H1 (cell line): Measurements from ENCODE around the gene SPIB. TPM values are rescaled to one million over a fixed set of nuclear protein-coding genes. Genes with fewer than 3 reads are reported as not detected.

ENCODE experiments used
- CTCF ChIA-PET: fragments of 300-600 bp; sonication (Branson Sonifier 250); formaldehyde crosslinking; loops from one replicate; lab custom pipeline; 2021; ENCODE audit not compliant: partially characterized antibody; lab: Charles Lee
- POLR2A ChIA-PET: fragments of 300-600 bp; sonication (Branson Sonifier 250); formaldehyde crosslinking; loops from one replicate; lab custom pipeline; 2021; ENCODE audit warnings: inconsistent platforms; ENCODE audit not compliant: partially characterized antibody; lab: Charles Lee
- DNase-seq, 2 experiments: peaks; one replicate each; pipeline versions ENCODE4 v3.0.0 to v3.0.0-alpha.2; 2010 to 2022; ENCODE audit warnings: low spot score in 2 of 2, low read depth in 1 of 2, mixed read lengths in 1 of 2
- FAIRE-seq: peaks from 2 replicates; lab custom pipeline; 2011; peaks lifted over from hg19 to GRCh38; lab: Jason Lieb, UNC
- H2AFZ ChIP-seq: 2 replicates; pipeline ENCODE4 v1.8.1; 2012; ENCODE audit warnings: low read length, inconsistent platforms
- H2AK5ac ChIP-seq: 2 replicates; pipeline ENCODE4 v1.6.1; 2013; ENCODE audit warnings: low read depth, low read length
- H2BK120ac ChIP-seq: replicated peaks from 2 replicates; pipeline ENCODE3; 2013; ENCODE audit warnings: low read depth, low read length, inconsistent platforms
- H2BK12ac ChIP-seq: 2 replicates; pipeline ENCODE4 v1.6.1; 2013; ENCODE audit warnings: low read depth, low read length
- H2BK15ac ChIP-seq: 2 replicates; pipeline ENCODE4 v1.6.1; 2013; ENCODE audit warnings: low read length
- H2BK20ac ChIP-seq: 2 replicates; pipeline ENCODE4 v1.6.1; 2013; ENCODE audit warnings: low read length
- H2BK5ac ChIP-seq: 2 replicates; pipeline ENCODE4 v1.6.1; 2013; ENCODE audit warnings: low read depth, low read length
- H3K14ac ChIP-seq: 2 replicates; pipeline ENCODE4 v1.6.1; 2013; ENCODE audit warnings: inconsistent platforms; ENCODE audit not compliant: insufficient read length
- H3K18ac ChIP-seq: 2 replicates; pipeline ENCODE4 v1.6.1; 2013; ENCODE audit warnings: low read length; ENCODE audit errors: extremely low read depth
- H3K23ac ChIP-seq: 2 replicates; pipeline ENCODE4 v1.6.1; 2013; ENCODE audit warnings: inconsistent platforms; ENCODE audit not compliant: insufficient read length
- H3K23me2 ChIP-seq: 2 replicates; pipeline ENCODE4 v1.6.1; 2013; ENCODE audit warnings: low read depth, low read length
- H3K27ac ChIP-seq: 2 replicates; pipeline ENCODE4 v1.6.1; 2011; ENCODE audit warnings: low read depth, low read length, inconsistent platforms
- H3K27me3 ChIP-seq, 4 experiments: replicated peaks in 1 of 4; 1 replicate in 1 of 4; 2 replicates in 3 of 4; pipeline versions ENCODE4 v1.6.1 to v1.8.1; 2011 to 2013; ENCODE audit warnings: low read length in 3 of 4, mild to moderate bottlenecking in 3 of 4, inconsistent platforms in 2 of 4, mixed read lengths in 2 of 4, moderate library complexity in 1 of 4; ENCODE audit not compliant: control insufficient read depth in 3 of 4, insufficient read depth in 3 of 4; ENCODE audit errors: extremely low read depth in 1 of 4
- H3K36me3 ChIP-seq, 4 experiments: 2 replicates each; pipeline versions ENCODE4 v1.6.1 to v1.8.1; 2011 to 2013; ENCODE audit warnings: mild to moderate bottlenecking in 4 of 4, low read length in 3 of 4, moderate library complexity in 2 of 4, control low read depth in 1 of 4, inconsistent platforms in 1 of 4; ENCODE audit not compliant: insufficient read depth in 4 of 4, control insufficient read depth in 2 of 4
- H3K4ac ChIP-seq: replicated peaks from 2 replicates; pipeline ENCODE3; 2013; ENCODE audit warnings: low read length, low read depth, mixed read lengths, inconsistent platforms; ENCODE audit not compliant: insufficient read length
- H3K4me1 ChIP-seq, 4 experiments: replicated peaks in 1 of 4; 1 replicate in 1 of 4; 2 replicates in 3 of 4; pipeline versions ENCODE4 v1.6.1 to v1.8.1; 2011 to 2013; ENCODE audit warnings: low read length in 3 of 4, inconsistent platforms in 2 of 4, mixed read lengths in 1 of 4; ENCODE audit not compliant: insufficient read depth in 4 of 4, control insufficient read depth in 3 of 4
- H3K4me2 ChIP-seq, 2 experiments: 2 replicates each; pipeline versions ENCODE4 v1.6.1 to v1.8.1; 2011 to 2013; ENCODE audit warnings: low read depth in 2 of 2, low read length in 2 of 2, control low read depth in 1 of 2, inconsistent platforms in 1 of 2, mild to moderate bottlenecking in 1 of 2; ENCODE audit not compliant: insufficient read depth in 1 of 2
- H3K4me3 ChIP-seq, 4 experiments: fragments of 200-600, 300-600 bp in 1 of 4; sonication (generic), shearing (Covaris generic), sonication (Bioruptor Twin) in 1 of 4; 2 replicates each; pipeline versions ENCODE4 v1.5.1 to v1.8.1; 2011 to 2016; ENCODE audit warnings: low read length in 4 of 4, low read depth in 3 of 4, control low read depth in 2 of 4, inconsistent platforms in 2 of 4, mild to moderate bottlenecking in 2 of 4, mixed read lengths in 1 of 4, moderate library complexity in 1 of 4; ENCODE audit not compliant: insufficient read depth in 2 of 4; ENCODE audit errors: extremely low read depth in 1 of 4
- H3K56ac ChIP-seq: replicated peaks from 2 replicates; pipeline ENCODE3; 2013; ENCODE audit warnings: low read depth, mild to moderate bottlenecking, mixed read lengths, low read length, inconsistent platforms; ENCODE audit not compliant: insufficient read length
- H3K79me1 ChIP-seq: 2 replicates; pipeline ENCODE4 v1.6.1; 2013; ENCODE audit warnings: low read depth, low read length, control low read depth
- H3K79me2 ChIP-seq, 2 experiments: 2 replicates each; pipeline versions ENCODE4 v1.6.1 to v1.8.1; 2012 to 2013; ENCODE audit warnings: low read length in 2 of 2, mild to moderate bottlenecking in 2 of 2, inconsistent platforms in 1 of 2; ENCODE audit not compliant: insufficient read depth in 2 of 2, control insufficient read depth in 1 of 2
- H3K9ac ChIP-seq, 4 experiments: replicated peaks in 1 of 4; 1 replicate in 1 of 4; 2 replicates in 3 of 4; pipeline versions ENCODE4 v1.6.1 to v1.8.1; 2011 to 2013; ENCODE audit warnings: low read depth in 3 of 4, low read length in 3 of 4, control low read depth in 2 of 4, mild to moderate bottlenecking in 2 of 4, moderate library complexity in 2 of 4, inconsistent platforms in 1 of 4; ENCODE audit errors: extremely low read depth in 1 of 4
- H3K9me3 ChIP-seq, 2 experiments: 2 replicates each; pipeline versions ENCODE4 v1.6.1 to v1.8.1; 2012 to 2013; ENCODE audit warnings: mild to moderate bottlenecking in 2 of 2, moderate library complexity in 2 of 2, control low read depth in 1 of 2, inconsistent platforms in 1 of 2, low read depth in 1 of 2, low read length in 1 of 2, mixed read lengths in 1 of 2; ENCODE audit not compliant: insufficient read depth in 2 of 2
- H4K20me1 ChIP-seq, 2 experiments: replicated peaks in 1 of 2; 2 replicates each; pipeline versions ENCODE3 to v1.8.1; 2011 to 2013; ENCODE audit warnings: inconsistent platforms in 2 of 2, low read length in 2 of 2, mild to moderate bottlenecking in 1 of 2; ENCODE audit not compliant: insufficient read depth in 2 of 2, control insufficient read depth in 1 of 2
- H4K5ac ChIP-seq: 2 replicates; pipeline ENCODE4 v1.6.1; 2013; ENCODE audit warnings: low read length, low read depth, mixed read lengths, inconsistent platforms; ENCODE audit not compliant: insufficient read length
- H4K8ac ChIP-seq: 2 replicates; pipeline ENCODE4 v1.8.0; 2013; ENCODE audit warnings: mild to moderate bottlenecking, moderate library complexity, low read length, inconsistent platforms; ENCODE audit not compliant: insufficient read depth; ENCODE audit errors: extremely low read depth
- H4K91ac ChIP-seq: replicated peaks from 2 replicates; pipeline ENCODE3; 2013; ENCODE audit warnings: low read length, mixed read lengths, inconsistent platforms; ENCODE audit not compliant: insufficient read length
- JUND ChIP-seq: IDR thresholded peaks from 2 replicates; pipeline ENCODE4 v1.6.1; 2011; ENCODE audit warnings: mild to moderate bottlenecking, improper control_type of control experiment, low read length
- SIN3A ChIP-seq, 2 experiments: IDR thresholded peaks in 1 of 2; conservative IDR thresholded peaks in 1 of 2; 2 replicates each; pipeline ENCODE4 v1.6.1; 2011 to 2012; ENCODE audit warnings: low read length in 2 of 2, improper control_type of control experiment in 1 of 2, low read depth in 1 of 2, mild to moderate bottlenecking in 1 of 2
- SP1 ChIP-seq: IDR thresholded peaks from 2 replicates; pipeline ENCODE4 v1.6.1; 2011; ENCODE audit warnings: low read depth, low read length
- SUZ12 ChIP-seq: fragments of 200-600 bp; sonication (generic); IDR thresholded peaks from 2 replicates; pipeline ENCODE4 v1.6.1; 2012; ENCODE audit warnings: mild to moderate bottlenecking, inconsistent platforms, low read length, moderate library complexity, mixed read lengths
- YY1 ChIP-seq: IDR thresholded peaks from 2 replicates; pipeline ENCODE4 v1.6.1; 2011; ENCODE audit warnings: low read depth, mild to moderate bottlenecking, low read length
- ZNF274 ChIP-seq: IDR thresholded peaks from 2 replicates; pipeline ENCODE4 v1.7.0; 2012; ENCODE audit warnings: low read length, borderline replicate concordance; ENCODE audit errors: extremely low read depth
- WGBS, 2 experiments: shearing (Covaris generic) in 1 of 2; methylation state at CpG; one replicate each; pipeline versions ENCODE4 v1.1.6 to v1.1.7; 2013 to 2015; ENCODE audit warnings: low lambda C conversion rate in 2 of 2, mixed read lengths in 2 of 2, inconsistent platforms in 1 of 2, low coverage in 1 of 2, missing lambda C conversion rate in 1 of 2; ENCODE audit not compliant: insufficient replicate concordance in 2 of 2, insufficient coverage in 1 of 2, insufficient read length in 1 of 2; ENCODE audit errors: extremely low coverage in 1 of 2, missing lambda C conversion rate in 1 of 2; 5-methylcytosine and 5-hydroxymethylcytosine counted together
- polyA plus RNA-seq, 7 experiments: library from polyadenylated mRNA; depleted of rRNA in 3 of 7; stranded (reverse) in 5 of 7; unstranded in 2 of 7; fragments of >200 nt in 5 of 7; fragments of 200-250 nt in 2 of 7; gene quantifications; 1 replicate in 5 of 7; 2 replicates in 1 of 7; 4 replicates in 1 of 7; pipeline versions ENCODE4 v1.2.1 to v1.2.3, GENCODE V29; 2011 to 2013; ENCODE audit warnings: missing spikeins in 2 of 7, mixed read lengths in 2 of 7
- total RNA-seq: library from RNA; stranded (reverse); fragmentation: NEBNext Ultra II Directional; extraction: Animal tissue kit (Norgen Biotek cat#: 25700); gene quantifications from 2 replicates; pipeline ENCODE4 v1.2.1, GENCODE V29; 2021

The SPIB gene
- total and polyA plus RNA-seq, 2 of the 8 experiments (the other 6 are each of a cell fraction or from before 2014, with no cell fraction given), result 11.1 to 17.4 TPM

GRCh38 chr19:50377051-50377461 is 41.7 kb upstream of the SPIB start:
- no peaks in the 10 kb centered on the region for H3K23me2 ChIP-seq
- no peak overlapping the region; the same call in 1 of the 2 replicates for H3K18ac ChIP-seq
- ChIA-PET CTCF (interaction anchor here (1.0 to 3.3 kb wide), 3 partner anchors 9 to 84 kb away, joined by 4 to 11 read pairs (median 9); no protein-coding TSS in a partner anchor), POLR2A (interaction anchor here (1.7 to 1.9 kb wide), 2 partner anchors 10 to 44 kb away, joined by 5 to 7 read pairs; no protein-coding TSS in a partner anchor)
- peak overlapping the region; percentile 14 to 52 (median 27); a peak in 6 of 8 replicates for H3K4me3 ChIP-seq
- peaks cover 5% of the 10 kb centered on the region in 2 experiments for H4K20me1 ChIP-seq
- H3K27me3 ChIP-seq, result no peaks in the 10 kb centered on the region
- no peak overlapping the region for H2BK120ac ChIP-seq
- H2BK5ac ChIP-seq, result no peak overlapping the region
- DNase-seq (peak in 1 of 2 experiments; percentile 83), FAIRE-seq (no peak)
- no peak overlapping the region for H2AK5ac ChIP-seq
- H2BK20ac ChIP-seq, result no peak overlapping the region
- no peak for TF ChIP-seq JUND
- TF ChIP-seq YY1, result no peak
- TF ChIP-seq SUZ12, result no peak
- peak; percentile 62 for TF ChIP-seq SP1
- TF ChIP-seq ZNF274, result no peak
- TF ChIP-seq SIN3A (conservative IDR thresholded peaks at IDR 0.05 in 1 of 2, IDR thresholded peaks at IDR 0.05 in 1 of 2; ENCODE audit: low read depth in 1 of 2, low read length in 2 of 2), result no peak
- 29% methylated on average over 4 of the region's 7 CpGs; no CpG with 5 or more reads in 1 of the 2 experiments for WGBS, 2 experiments
- H4K5ac ChIP-seq, result no peak overlapping the region
- peaks cover 12 to 37% (median 31%) of the 10 kb centered on the region in 4 experiments for H3K36me3 ChIP-seq
- H3K9ac ChIP-seq, result no peak overlapping the region
- no peak overlapping the region for H2BK12ac ChIP-seq
- H3K14ac ChIP-seq, result no peak overlapping the region
- H3K23ac ChIP-seq, result no peak overlapping the region
- H2AFZ ChIP-seq, result no peak overlapping the region
- no peak overlapping the region for H4K91ac ChIP-seq
- H2BK15ac ChIP-seq, result no peak overlapping the region
- peaks cover 0 to 4% (median 1%) of the 10 kb centered on the region in 4 experiments; a peak in 3 of 7 replicates for H3K4me1 ChIP-seq
- H3K4ac ChIP-seq, result no peak overlapping the region
- H3K9me3 ChIP-seq, result no peaks in the 10 kb centered on the region
- H3K79me1 ChIP-seq, result no peaks in the 10 kb centered on the region; the same call in 1 of the 2 replicates
- H3K27ac ChIP-seq, result no peak overlapping the region
- H3K4me2 ChIP-seq, result peak overlapping the region; percentile 18 to 65; a peak in 3 of 4 replicates
- H3K79me2 ChIP-seq, result no peaks in the 10 kb centered on the region
- H4K8ac ChIP-seq, result no peak overlapping the region
- no peak overlapping the region for H3K56ac ChIP-seq
